GM21528 (cell line): Measurements from ENCODE around the gene LPIN2.
"Not testable (repeated sequence)": the region's sequence is repeated elsewhere in the genome, so short reads cannot be mapped to it uniquely, and the experiment has no call there.

ENCODE experiments used
- ATAC-seq: cut with Tn5 transposase; IDR thresholded peaks from one replicate; pipeline ENCODE4 v1.9.1; 2021; ENCODE audit warnings: mild to moderate bottlenecking, moderate library complexity; ENCODE audit not compliant: unreplicated experiment, low FRiP score

The LPIN2 gene, protein sequence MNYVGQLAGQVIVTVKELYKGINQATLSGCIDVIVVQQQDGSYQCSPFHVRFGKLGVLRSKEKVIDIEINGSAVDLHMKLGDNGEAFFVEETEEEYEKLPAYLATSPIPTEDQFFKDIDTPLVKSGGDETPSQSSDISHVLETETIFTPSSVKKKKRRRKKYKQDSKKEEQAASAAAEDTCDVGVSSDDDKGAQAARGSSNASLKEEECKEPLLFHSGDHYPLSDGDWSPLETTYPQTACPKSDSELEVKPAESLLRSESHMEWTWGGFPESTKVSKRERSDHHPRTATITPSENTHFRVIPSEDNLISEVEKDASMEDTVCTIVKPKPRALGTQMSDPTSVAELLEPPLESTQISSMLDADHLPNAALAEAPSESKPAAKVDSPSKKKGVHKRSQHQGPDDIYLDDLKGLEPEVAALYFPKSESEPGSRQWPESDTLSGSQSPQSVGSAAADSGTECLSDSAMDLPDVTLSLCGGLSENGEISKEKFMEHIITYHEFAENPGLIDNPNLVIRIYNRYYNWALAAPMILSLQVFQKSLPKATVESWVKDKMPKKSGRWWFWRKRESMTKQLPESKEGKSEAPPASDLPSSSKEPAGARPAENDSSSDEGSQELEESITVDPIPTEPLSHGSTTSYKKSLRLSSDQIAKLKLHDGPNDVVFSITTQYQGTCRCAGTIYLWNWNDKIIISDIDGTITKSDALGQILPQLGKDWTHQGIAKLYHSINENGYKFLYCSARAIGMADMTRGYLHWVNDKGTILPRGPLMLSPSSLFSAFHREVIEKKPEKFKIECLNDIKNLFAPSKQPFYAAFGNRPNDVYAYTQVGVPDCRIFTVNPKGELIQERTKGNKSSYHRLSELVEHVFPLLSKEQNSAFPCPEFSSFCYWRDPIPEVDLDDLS

DNA sequence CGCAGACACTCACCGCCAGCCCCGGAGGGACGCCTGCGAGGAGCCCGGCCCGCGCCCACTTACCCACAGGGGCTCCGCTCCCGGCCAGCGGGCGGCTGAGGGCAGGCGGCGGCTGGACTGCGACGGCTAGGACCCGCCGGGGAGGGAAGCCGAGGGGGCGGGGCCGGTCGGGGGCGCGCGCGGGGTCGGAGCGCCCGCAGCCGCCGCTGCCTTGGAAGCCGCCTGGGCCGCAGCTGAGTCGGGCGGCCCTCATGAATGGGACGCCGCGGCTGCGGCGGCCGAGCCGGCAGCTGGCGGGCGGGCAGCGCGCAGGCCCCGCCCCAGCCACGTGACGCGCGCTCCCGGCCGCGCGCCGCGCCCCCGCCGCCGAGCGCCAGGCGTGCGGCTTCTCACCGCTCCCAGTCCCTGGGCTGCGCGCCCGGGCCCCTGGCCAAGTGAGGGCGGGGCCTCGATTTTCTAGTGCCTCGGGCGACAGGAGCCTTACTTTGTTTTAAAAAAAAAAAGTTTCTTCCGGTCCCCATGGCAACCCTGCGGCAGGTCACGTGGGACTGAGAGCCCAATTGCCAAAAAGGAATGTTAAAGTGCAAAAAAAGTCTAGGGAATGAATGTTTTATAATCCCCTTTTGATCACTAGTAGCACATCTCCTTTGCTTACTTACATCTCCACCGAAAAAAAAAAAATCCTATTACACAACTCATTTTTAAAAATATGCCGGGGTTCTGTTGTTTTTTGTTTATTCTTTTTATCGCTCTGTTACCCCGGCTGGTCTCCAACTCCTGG lies at the start of gene LPIN2:
Gene LPIN2, minus strand, starts transcription at position 121 of the 781 bp plus-strand sequence. CDS start 52,304 bp downstream, outside the sequence.
- peak; percentile 94 for ATAC-seq

DNA sequence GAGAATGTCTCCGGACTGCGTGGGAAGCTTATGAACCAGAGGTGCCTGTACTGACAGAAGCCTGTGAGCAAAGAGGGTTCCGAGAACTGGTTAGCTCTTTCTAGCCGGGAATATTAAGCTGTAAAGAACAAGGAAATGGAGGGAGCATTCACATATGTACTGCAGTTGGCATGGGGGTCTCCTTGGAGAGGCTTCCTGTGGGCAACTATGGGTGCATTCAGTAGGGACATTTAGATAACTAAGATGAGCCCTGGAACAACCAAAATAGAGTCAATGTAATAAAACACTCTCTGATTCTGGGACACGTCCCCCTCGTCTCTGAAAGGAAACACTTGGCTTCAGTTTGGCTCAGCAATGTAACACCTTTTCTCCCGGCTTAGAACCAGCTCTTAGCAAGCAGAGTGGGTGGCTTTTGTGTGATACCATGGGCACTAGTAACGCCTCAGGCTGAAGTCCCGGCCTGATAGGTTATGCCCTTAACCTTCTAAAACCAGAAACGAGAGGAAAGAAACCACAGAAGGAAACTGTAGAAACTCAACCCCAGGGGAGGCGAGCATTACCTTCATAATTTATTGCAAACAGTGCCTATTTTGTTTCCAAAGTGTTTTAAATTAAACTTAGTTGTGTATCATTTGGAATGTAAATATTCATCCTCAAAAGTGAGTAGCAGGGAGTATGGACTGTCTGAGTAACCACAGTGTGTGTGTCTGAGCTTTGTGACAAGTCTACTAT lies 48.8 kb upstream of the LPIN2 start:
- ATAC-seq = no peak

DNA sequence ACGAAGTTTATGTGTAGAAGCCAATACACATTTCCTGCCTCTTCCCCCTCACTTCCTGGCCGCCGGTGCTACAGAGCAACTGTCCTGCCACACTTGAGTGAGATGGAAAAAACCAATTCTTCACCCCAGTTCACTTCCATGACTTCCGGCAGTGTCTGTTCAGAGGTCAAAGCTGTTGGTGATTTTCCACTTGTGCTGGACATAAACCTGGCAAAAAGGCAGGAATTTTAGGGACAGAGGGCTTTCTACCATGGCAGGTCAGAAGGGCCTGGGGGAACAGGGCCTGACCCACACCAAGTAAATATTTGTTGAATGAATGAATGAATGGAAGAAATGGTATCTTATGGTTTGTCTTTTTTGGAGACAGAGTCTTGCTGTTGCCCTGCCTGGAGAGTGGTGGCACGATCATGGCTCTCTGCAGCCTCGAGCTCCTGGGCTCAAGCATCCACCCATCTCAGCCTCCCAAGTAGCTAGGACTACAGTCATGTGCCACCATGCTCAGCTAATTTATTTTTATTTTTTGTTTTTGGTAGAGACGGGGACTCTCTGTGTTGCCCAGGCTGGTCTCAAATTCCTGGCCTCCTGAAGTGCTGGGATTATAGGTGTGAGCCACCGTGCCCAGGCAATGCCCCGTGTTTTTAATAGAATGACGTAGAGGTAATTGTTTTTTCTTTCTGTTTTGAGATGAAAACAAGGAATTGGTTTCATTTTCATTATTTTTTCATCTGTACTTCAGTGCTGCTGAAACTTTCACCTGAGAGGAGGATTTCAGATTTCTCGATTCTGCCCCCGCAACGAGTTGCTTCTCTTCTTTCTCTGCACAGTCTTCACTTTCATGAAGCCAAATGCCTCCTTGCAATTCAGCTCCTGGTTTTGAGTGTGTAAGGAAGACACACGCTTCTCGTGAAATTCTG lies 48.0 kb upstream of the LPIN2 start:
- no peak for ATAC-seq

DNA sequence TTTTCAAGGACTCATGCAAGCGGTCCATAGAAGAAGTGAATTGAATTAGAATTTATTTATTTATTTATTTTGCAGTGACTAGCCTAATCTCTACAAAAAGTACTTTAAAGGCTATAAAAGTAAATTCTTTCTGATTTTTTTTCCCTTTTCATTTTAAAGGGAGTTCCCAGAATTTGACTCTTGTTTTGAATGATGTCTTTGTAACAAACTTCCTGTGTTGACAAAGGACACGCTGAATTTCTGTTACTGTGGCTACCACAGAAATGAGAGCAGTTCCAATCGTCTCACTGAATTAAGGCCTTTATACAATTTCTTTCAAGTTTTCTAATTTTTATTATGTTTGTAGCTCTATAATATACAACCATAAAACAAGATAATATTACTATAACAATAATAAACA lies 46.3 kb upstream of the LPIN2 start:
- ATAC-seq = no peak

DNA sequence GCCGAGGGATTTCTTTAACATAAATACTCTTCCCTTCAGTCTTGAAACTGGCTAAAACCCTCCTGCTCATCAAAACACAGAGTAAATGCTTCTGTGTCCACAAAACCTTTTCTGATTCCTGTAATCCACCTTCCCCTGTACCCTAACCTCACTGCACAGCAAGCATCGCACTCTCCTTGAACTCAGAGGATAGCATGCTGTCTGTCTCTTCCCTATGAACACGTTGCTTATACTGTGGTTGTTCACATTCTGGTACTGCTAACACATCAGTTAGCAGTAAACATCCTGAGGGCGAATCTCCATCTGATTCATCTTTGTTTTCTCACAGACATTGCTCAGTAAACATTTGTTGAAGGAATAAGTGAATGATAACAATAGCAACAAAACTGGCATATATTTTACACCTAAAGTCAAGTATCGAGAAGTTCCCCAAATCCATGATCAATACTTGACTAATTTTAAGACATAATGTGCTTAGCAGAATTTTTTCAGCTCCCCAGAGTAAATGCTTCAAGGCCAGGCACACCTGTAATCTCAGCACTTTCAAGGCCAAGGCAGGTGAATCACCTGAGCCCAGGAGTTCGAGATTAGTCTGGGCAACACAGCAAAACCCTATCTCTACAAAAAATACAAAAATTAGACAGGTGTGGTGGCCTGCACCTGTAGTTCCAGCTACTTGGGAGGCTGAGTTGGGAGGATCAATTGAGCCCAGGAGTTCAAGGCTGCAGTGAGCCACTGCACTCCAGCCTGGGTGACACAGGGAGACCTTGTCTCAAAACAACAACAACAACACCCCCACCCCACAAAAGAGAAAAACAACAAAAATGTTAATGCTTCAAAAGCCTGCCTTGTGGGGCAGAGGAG lies 45.6 kb upstream of the LPIN2 start:
- no peak for ATAC-seq

DNA sequence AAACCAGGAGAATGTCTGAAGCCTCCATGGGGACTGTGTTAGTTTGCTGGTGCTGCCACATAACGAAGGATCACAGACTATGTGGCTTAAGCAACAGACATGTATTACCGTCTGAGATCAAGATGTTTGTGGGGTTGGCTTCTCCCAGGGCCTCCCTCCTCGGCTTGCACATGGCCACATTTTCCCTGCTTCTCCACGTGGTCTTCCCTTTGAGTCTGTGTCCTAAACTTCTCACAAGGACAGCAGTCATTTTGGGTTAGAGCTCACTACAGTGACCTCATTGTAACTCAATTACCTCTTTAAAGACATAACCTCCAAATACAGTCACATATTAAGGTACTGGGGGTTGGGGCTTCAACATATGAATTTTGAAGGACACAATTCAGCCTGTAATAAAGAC lies 44.6 kb upstream of the LPIN2 start:
- no peak for ATAC-seq

DNA sequence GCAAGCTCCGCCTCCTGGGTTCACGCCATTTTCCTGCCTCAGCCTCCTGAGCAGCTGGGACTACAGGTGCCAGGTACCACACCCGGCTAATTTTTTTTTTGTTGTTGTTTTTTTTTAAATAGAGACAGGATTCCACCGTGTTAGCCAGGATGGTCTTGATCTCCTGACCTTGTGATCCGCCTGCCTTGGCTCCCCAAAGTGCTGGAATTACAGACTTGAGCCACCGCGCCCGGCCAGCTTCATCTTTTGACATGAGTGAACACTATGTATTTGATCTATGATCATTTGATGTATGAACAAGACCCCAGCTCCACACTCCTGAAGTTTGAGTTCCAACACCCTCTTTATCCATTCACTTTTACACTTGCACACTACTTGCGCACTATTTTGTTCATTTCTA lies 43.4 kb upstream of the LPIN2 start:
- ATAC-seq = no peak

DNA sequence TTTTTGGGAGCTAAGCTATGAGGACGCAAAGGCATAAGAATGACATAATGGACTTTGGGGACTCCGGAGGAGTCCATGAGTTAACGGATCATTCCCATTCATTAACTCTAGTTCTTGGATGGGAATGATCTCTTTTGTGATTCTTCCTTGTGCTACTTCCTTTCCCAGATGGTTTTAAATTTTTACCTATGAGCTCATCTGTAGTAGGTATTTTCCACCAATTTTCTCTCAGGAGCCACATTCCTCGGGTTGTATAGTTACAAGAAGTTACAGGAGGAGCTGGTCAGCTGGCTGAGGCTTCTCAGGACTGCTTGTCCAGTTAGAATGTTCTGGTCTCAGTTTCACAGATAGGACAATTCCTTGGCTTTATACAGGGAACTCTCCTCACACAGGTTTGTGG lies 42.9 kb upstream of the LPIN2 start:
- no peak for ATAC-seq

DNA sequence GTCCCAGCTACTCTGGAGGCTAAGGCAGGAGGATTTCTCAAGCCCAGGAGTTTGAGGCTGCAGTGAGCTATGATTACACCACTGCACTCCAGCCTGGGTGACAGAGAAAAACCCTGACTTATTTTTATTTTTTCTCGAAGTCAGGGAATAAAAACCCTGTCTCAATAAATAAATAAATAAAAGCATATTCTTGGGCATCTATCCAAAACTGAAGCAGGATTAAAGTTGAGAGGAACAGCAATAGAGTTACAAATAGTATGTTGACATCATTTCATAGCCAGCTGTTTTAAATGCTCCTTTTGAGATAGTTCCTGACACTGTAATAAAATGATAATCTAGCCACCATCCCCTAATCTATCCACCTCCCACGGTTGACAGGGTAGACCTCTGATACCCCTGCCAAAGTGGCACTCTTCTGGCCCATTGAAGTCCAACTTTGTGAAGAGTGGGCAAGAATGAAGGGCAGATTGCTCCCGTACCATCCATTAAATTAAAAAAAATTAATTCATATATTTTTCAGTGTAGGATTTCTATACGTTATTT lies 42.3 kb upstream of the LPIN2 start:
- ATAC-seq = no peak

DNA sequence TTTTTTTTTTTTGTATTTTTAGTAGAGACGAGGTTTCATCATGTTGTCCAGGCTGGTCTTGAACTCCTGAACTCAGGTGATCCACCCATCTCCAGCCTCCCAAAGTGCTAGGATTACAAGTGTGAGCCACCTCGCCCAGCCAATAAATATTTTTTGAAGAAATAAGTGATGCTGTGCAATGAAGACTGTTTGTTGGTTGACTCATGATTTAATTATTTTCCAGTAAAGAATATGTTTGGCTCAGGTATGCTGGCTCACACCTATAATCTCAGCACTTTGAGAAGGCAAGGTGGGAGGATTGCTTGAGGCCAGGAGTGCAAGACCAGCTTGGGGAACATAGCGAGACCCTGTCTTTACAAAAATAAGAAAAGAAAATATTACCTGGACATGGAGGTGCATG lies 41.8 kb upstream of the LPIN2 start:
- ATAC-seq = no peak

DNA sequence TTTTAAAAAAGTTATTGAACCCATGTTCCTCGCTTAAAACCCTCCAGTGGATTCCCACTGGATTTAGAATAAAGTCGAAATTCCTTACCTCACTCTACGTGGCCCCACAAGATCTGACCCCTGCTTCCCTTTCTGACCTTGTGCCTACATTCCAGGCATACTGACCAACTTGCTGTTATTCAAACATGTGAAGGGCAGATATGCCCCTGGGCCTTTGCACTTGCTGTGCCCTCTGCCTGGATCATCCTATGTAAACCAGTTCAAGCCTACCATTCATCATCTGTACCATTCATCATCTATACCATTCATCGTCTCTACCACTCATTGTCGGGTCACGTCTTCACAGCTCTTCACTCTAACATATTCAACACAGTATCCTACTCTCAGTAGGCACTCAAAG lies 41.3 kb upstream of the LPIN2 start:
- ATAC-seq = no peak

DNA sequence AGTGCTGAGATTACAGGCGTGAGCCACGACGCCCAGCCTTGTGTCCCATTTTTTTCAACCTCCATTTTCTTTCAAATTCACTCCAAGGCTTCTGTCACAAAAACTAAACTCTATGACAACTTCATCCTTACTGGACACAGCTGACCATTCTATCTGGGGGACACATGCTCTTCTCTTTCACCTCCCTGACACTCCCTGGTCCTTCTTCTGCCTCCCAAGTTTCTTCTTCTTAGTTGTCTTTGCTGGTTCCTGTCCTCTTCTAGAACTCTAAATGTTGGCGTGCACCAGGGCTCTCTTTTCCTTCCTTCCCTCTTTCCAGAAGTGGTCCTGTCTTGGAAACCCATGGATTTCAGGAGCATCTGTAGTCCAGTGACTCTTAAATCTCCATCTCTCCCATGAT lies 40.1 kb upstream of the LPIN2 start:
- ATAC-seq = no peak

DNA sequence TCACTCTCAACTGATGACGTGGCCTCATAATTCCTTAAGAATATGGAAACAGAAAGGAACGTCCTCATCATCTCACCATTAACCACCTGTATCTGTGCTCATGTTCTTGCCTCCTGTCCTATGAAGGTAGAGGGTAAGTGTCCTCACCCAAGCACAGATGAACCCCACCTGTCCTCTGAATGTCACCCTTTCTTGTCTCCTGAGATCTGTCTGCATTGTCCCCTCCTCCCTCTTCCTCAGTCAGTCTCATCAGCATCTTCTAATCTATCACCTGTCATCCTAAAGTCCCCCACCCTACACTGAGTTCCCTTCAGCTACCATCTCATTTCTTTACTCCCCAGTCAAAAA lies 39.4 kb upstream of the LPIN2 start:
- no peak for ATAC-seq

DNA sequence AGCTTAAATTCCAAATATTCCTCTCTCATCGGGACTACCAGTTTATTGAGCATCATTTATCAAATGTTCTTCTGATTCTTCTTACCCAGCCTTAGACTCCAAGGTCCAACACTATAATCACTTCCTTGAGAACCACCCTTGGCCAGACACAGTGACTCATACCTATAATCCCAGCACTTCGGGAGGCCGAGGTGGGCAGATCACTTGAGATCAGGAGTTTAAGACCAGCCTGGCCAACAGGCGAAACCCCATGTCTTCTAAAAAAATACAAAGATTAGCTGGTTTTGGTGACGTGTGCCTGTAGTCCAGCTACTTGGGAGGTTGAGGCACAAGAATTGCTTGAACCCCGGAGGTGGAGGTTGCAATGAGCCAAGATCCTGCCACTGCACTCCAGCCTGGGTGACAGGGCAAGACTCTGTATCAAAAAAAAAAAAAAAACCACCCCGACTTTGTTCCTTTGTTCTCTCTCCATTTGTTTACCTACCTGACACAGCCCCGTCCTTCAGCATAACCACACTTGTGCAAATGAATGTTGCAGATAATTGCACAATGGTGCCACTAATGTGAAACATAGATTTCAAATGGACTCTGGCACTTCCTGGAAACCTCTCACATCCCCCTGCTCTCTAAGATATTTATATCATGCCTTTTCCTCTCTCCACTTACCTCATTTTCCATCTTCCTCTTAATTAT lies 38.9 kb upstream of the LPIN2 start:
- no peak for ATAC-seq

DNA sequence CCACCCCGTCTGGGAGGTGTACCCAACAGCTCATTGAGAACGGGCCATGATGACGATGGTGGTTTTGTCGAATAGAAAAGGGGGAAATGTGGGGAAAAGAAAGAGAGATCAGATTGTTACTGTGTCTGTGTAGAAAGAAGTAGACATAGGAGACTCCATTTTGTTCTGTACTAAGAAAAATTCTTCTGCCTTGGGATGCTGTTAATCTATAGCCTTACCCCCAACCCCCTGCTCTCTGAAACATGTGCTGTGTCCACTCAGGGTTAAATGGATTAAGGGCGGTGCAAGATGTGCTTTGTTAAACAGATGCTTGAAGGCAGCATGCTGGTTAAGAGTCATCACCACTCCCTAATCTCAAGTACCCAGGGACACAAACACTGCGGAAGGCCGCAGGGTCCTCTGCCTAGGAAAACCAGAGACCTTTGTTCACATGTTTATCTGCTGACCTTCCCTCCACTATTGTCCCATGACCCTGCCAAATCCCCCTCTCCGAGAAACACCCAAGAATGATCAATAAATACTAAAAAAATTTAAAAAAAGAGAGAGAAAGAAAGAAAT lies 37.0 kb upstream of the LPIN2 start:
- not testable (repeated sequence) for ATAC-seq

DNA sequence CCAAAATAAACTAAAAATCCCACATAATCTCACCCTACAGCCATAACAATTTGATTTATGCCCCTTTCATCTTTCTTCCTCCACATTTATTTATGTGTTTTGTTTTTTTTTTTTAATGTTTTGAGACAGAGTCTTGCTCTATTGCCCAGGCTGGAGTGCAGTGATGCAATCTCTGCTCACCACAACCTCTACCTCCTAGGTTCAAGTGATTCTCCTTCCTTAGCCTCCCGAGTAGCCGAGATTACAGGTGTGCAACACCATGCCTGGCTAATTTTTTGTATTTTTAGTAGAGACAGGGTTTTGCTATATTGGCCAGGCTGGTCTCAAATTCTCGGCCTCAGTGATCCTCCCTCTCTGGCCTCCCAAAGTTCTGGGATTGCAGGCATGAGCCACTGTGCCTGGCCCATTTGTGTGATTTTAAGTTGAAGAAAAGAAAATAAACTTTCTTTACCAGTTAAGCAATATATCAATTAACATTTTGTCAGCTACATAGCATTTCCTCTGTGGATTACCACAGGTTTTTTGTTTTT lies 35.9 kb upstream of the LPIN2 start:
- no peak for ATAC-seq

DNA sequence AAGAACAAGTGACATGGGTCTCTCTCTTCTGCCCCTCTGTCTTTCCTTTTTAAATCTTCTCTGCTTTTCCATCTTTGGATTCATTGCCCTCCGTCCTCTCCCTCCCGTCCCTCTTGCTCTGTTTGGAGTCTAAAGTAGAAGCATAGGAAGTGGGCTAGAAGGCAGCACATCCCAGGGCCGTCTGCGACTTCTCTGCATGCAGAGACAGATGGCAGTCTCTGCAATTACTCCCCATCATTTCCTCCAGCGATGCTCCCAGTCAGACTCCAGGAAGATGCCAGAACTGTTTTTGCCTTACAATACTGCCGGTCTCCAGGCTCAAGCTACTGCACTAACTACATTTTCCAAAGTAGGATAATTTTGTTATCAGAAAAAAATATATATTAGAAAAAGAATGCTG lies 35.2 kb upstream of the LPIN2 start:
- ATAC-seq = no peak
